GM23248 (cell line): ENCODE results near the gene FAM186B. TPM values are rescaled to one million over a fixed set of nuclear protein-coding genes. Genes with fewer than 3 reads are reported as not detected.

ENCODE experiments used
- DNase-seq: peaks from one replicate; pipeline ENCODE4 v3.0.0-alpha.2; 2015
- H2AFZ ChIP-seq: fragments of 200-600 bp; sonication (generic); 2 replicates; pipeline ENCODE4 v1.6.1; 2016; ENCODE audit warnings: antibody characterized with exemption
- H3F3A ChIP-seq: fragments of 200-600 bp; sonication (generic); 2 replicates; pipeline ENCODE4 v1.6.1; 2016; ENCODE audit warnings: mild to moderate bottlenecking, antibody characterized with exemption, mixed run types; ENCODE audit not compliant: insufficient read depth
- H3K27ac ChIP-seq: fragments of 200-600 bp; sonication (generic); 2 replicates; pipeline ENCODE4 v1.5.1; 2016; ENCODE audit warnings: mild to moderate bottlenecking
- H3K27me3 ChIP-seq: fragments of 200-600 bp; sonication (generic); replicated peaks from 2 replicates; pipeline ENCODE4 v1.6.1; 2016; ENCODE audit warnings: mild to moderate bottlenecking; ENCODE audit not compliant: insufficient read depth
- H3K36me3 ChIP-seq: fragments of 200-600 bp; sonication (generic); 2 replicates; pipeline ENCODE4 v1.6.1; 2016; ENCODE audit warnings: low read depth, mild to moderate bottlenecking
- H3K4me1 ChIP-seq: fragments of 200-600 bp; sonication (generic); 2 replicates; pipeline ENCODE4 v1.6.1; 2016; ENCODE audit warnings: mild to moderate bottlenecking; ENCODE audit not compliant: insufficient read depth
- H3K4me2 ChIP-seq: fragments of 200-600 bp; sonication (generic); one replicate; pipeline ENCODE4 v1.6.1; 2016; ENCODE audit warnings: mild to moderate bottlenecking; ENCODE audit not compliant: unreplicated experiment
- H3K4me3 ChIP-seq: fragments of 200-600 bp; sonication (generic); 2 replicates; pipeline ENCODE4 v1.5.1; 2016; ENCODE audit warnings: mild to moderate bottlenecking
- H3K79me2 ChIP-seq: fragments of 200-600 bp; sonication (generic); 2 replicates; pipeline ENCODE4 v1.6.1; 2016; ENCODE audit warnings: mild to moderate bottlenecking; ENCODE audit not compliant: insufficient read depth
- H3K9ac ChIP-seq: fragments of 200-600 bp; sonication (generic); 2 replicates; pipeline ENCODE4 v1.6.1; 2016; ENCODE audit warnings: mild to moderate bottlenecking
- H3K9me2 ChIP-seq: fragments of 200-600 bp; sonication (generic); 2 replicates; pipeline ENCODE4 v1.6.1; 2016; ENCODE audit warnings: mixed run types, mild to moderate bottlenecking, moderate library complexity; ENCODE audit not compliant: insufficient read depth
- H3K9me3 ChIP-seq: fragments of 200-600 bp; sonication (generic); one replicate; pipeline ENCODE4 v1.6.1; 2017; ENCODE audit warnings: low read depth
- H4K20me1 ChIP-seq: fragments of 200-600 bp; sonication (generic); 2 replicates; pipeline ENCODE4 v1.6.0; 2016; ENCODE audit not compliant: insufficient read depth
- EZH2 ChIP-seq: fragments of 200-600 bp; sonication (generic); IDR thresholded peaks from 2 replicates; pipeline ENCODE4 v1.6.1; 2018; ENCODE audit warnings: antibody characterized with exemption, mild to moderate bottlenecking; ENCODE audit not compliant: insufficient read depth, poor library complexity, severe bottlenecking
- EZH2phosphoT487 ChIP-seq: fragments of 200-600 bp; sonication (generic); IDR thresholded peaks from 2 replicates; pipeline ENCODE4 v1.6.1; 2018; ENCODE audit warnings: antibody characterized with exemption, moderate library complexity, mild to moderate bottlenecking, low read depth; ENCODE audit not compliant: insufficient read depth
- WGBS, 2 experiments: methylation state at CpG; one replicate each; pipeline ENCODE4 v1.1.6; 2015 to 2017; ENCODE audit warnings: low lambda C conversion rate in 2 of 2, low coverage in 1 of 2; ENCODE audit errors: missing lambda C conversion rate in 2 of 2; 5-methylcytosine and 5-hydroxymethylcytosine counted together
- in situ Hi-C: fragments of 300-500 bp; cut with MboI; formaldehyde crosslinking; loops from 2 replicates; pipeline ENCODE4 v1.15.0; 2020
- polyA plus RNA-seq: library from polyadenylated mRNA; unstranded; fragments of >200 nt; fragmentation: Nextera tagmentation; extraction: Ambion mirVana; gene quantifications from 2 replicates; pipeline ENCODE4 v1.2.1, GENCODE V29; 2016
- total RNA-seq: library from RNA; depleted of rRNA; stranded (reverse); fragments of >200 nt; shearing (Covaris generic); gene quantifications from 2 replicates; pipeline ENCODE4 v1.2.3, GENCODE V29; 2014

The FAM186B gene
- total and polyA plus RNA-seq, 2 experiments from 2014 or later = 0.22 to 0.38 TPM

GRCh38 chr12:49558526-49558925 lies 46.9 kb downstream of the FAM186B start:
- no peak overlapping the region for H3K27ac ChIP-seq
- H3F3A ChIP-seq = no peaks in the 10 kb centered on the region
- WGBS, 2 experiments = 83 to 86% methylated on average over 13 of the region's 13 CpGs
- H3K36me3 ChIP-seq = peaks cover 2% of the 10 kb centered on the region; the same call in 1 of the 2 replicates
- TF ChIP-seq EZH2phosphoT487 (no peak), EZH2 (no peak)
- H3K79me2 ChIP-seq = no peaks in the 10 kb centered on the region
- H3K9ac ChIP-seq = no peak overlapping the region
- H2AFZ ChIP-seq = no peak overlapping the region
- no peak overlapping the region for H3K4me3 ChIP-seq
- H3K27me3 ChIP-seq = no peaks in the 10 kb centered on the region
- no peaks in the 10 kb centered on the region for H3K9me2 ChIP-seq
- no peaks in the 10 kb centered on the region for H3K4me1 ChIP-seq
- H3K9me3 ChIP-seq = no peaks in the 10 kb centered on the region
- DNase-seq = no peak
- no peak overlapping the region for H3K4me2 ChIP-seq
- in situ Hi-C loops = no loop called here
- no peaks in the 10 kb centered on the region for H4K20me1 ChIP-seq

- no peak overlapping the region for H3K4me3 ChIP-seq
- H3K27me3 ChIP-seq = no peaks in the 10 kb centered on the region
- WGBS, 2 experiments = 94 to 95% methylated on average over 6 to 7 of the region's 7 CpGs
- no peak for DNase-seq
- H3K27ac ChIP-seq = no peak overlapping the region
- no peaks in the 10 kb centered on the region for H4K20me1 ChIP-seq
- H2AFZ ChIP-seq = no peak overlapping the region
- no peaks in the 10 kb centered on the region for H3K9me3 ChIP-seq
- H3K9me2 ChIP-seq = no peaks in the 10 kb centered on the region
- no peak for TF ChIP-seq EZH2
- no peak for TF ChIP-seq EZH2phosphoT487
- no peaks in the 10 kb centered on the region for H3F3A ChIP-seq
- H3K36me3 ChIP-seq = peaks cover 2% of the 10 kb centered on the region; the same call in 1 of the 2 replicates
- no peaks in the 10 kb centered on the region for H3K4me1 ChIP-seq
- H3K79me2 ChIP-seq = no peaks in the 10 kb centered on the region
- H3K9ac ChIP-seq = no peak overlapping the region
- in situ Hi-C loops = no loop called here
- H3K4me2 ChIP-seq = no peak overlapping the region
Measured at GRCh38 chr12:49557917-49558215, 47.6 kb downstream of the FAM186B start.

- H3K4me1 ChIP-seq = no peaks in the 10 kb centered on the region
- H2AFZ ChIP-seq = no peak overlapping the region
Measured at GRCh38 chr12:49557187-49557916, 48.1 kb downstream of the FAM186B start.

GRCh38 chr12:49556391-49557186 lies 48.9 kb downstream of the FAM186B start:
- H3K79me2 ChIP-seq = no peaks in the 10 kb centered on the region
- no peak overlapping the region for H3K4me3 ChIP-seq
- WGBS, 2 experiments = 85 to 87% methylated on average over 12 of the region's 12 CpGs
- no peaks in the 10 kb centered on the region for H3F3A ChIP-seq
- no peak overlapping the region for H3K9ac ChIP-seq
- no peak overlapping the region for H2AFZ ChIP-seq
- no peak overlapping the region for H3K4me2 ChIP-seq
- H3K4me1 ChIP-seq = no peaks in the 10 kb centered on the region
- H3K36me3 ChIP-seq = no peaks in the 10 kb centered on the region
- H4K20me1 ChIP-seq = no peaks in the 10 kb centered on the region
- 0 out of 2 replicates have a peak, but pooled peaks cover 4% of the 10 kb centered on the region for H3K27me3 ChIP-seq
- in situ Hi-C loops = no loop called here
- no peak overlapping the region for H3K27ac ChIP-seq
- no peak for DNase-seq
- no peaks in the 10 kb centered on the region for H3K9me2 ChIP-seq
- TF ChIP-seq EZH2 (no peak), EZH2phosphoT487 (no peak)
- H3K9me3 ChIP-seq = no peaks in the 10 kb centered on the region

More at GRCh38 chr12:49557187-49557916, 48.1 kb downstream of the FAM186B start:
- no peaks in the 10 kb centered on the region for H3F3A ChIP-seq
- no peaks in the 10 kb centered on the region for H3K9me2 ChIP-seq
- H3K4me3 ChIP-seq = no peak overlapping the region
- no peaks in the 10 kb centered on the region for H4K20me1 ChIP-seq
- H3K36me3 ChIP-seq = no peaks in the 10 kb centered on the region; the same call in 1 of the 2 replicates
- no peaks in the 10 kb centered on the region for H3K9me3 ChIP-seq
- in situ Hi-C loops = no loop called here
- H3K27ac ChIP-seq = no peak overlapping the region
- H3K9ac ChIP-seq = no peak overlapping the region
- H3K27me3 ChIP-seq = no peaks in the 10 kb centered on the region
- DNase-seq = no peak
- H3K4me2 ChIP-seq = no peak overlapping the region
- no peaks in the 10 kb centered on the region for H3K79me2 ChIP-seq
- TF ChIP-seq EZH2 (no peak), EZH2phosphoT487 (no peak)
- 92 to 94% methylated on average over 14 to 18 of the region's 18 CpGs for WGBS, 2 experiments
